ENCODE data around the gene RPTOR.

RPTOR gene

DNA sequence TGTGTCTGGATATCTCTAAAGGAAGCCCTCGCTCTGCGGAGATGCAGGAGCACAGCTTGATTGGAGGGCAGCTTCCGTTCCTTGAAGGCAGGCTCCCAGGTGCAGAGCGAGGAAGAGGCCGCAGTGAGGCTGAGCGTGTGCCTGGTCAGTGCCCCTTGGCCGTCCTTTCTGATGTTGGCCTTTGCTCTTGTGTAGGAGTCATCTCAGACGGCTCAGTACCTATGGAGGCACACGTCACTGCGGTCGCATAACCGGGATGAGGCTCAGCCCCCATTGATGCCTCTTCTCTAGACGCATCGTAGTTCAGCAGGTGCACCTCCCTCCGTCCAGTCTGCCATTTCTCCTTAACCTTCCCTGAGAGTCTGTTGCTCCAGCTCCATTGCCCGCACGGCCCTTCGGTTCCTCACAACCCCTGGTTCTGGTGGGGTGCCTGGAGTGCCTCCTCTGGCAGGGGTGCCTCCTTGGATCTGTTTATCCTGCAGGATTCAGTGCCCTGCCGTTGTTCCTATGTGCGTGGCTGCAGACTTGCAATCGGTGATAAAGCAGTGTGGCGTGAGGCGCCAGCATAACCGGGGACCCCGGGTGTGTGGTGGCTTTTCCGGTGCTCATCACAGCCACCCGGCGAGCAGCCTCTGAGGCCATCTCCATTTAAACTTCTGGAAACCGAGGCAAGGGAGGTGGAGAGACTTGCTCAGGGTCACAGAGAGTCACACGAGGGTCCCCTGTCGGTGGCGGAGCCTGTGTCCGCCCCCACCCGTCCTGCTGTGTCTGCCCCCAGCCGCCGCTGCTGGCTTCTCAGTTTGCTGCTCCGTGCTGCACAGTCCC is 258.2 kb downstream of the RPTOR start:
- in situ Hi-C loops (cut with HindIII; ENCODE audit: low sequenced_read_pairs), result no loop called here
- no peak for DNase-seq (ENCODE audit: low read depth)
- H3K4me3 ChIP-seq (ENCODE audit: low read depth, low read length), result no peak overlapping the region
- TF ChIP-seq, protein P1, sequence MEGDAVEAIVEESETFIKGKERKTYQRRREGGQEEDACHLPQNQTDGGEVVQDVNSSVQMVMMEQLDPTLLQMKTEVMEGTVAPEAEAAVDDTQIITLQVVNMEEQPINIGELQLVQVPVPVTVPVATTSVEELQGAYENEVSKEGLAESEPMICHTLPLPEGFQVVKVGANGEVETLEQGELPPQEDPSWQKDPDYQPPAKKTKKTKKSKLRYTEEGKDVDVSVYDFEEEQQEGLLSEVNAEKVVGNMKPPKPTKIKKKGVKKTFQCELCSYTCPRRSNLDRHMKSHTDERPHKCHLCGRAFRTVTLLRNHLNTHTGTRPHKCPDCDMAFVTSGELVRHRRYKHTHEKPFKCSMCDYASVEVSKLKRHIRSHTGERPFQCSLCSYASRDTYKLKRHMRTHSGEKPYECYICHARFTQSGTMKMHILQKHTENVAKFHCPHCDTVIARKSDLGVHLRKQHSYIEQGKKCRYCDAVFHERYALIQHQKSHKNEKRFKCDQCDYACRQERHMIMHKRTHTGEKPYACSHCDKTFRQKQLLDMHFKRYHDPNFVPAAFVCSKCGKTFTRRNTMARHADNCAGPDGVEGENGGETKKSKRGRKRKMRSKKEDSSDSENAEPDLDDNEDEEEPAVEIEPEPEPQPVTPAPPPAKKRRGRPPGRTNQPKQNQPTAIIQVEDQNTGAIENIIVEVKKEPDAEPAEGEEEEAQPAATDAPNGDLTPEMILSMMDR (IDR thresholded peaks at IDR 0.05; ENCODE audit: low read depth, low read length, missing control alignments), result no peak

DNA sequence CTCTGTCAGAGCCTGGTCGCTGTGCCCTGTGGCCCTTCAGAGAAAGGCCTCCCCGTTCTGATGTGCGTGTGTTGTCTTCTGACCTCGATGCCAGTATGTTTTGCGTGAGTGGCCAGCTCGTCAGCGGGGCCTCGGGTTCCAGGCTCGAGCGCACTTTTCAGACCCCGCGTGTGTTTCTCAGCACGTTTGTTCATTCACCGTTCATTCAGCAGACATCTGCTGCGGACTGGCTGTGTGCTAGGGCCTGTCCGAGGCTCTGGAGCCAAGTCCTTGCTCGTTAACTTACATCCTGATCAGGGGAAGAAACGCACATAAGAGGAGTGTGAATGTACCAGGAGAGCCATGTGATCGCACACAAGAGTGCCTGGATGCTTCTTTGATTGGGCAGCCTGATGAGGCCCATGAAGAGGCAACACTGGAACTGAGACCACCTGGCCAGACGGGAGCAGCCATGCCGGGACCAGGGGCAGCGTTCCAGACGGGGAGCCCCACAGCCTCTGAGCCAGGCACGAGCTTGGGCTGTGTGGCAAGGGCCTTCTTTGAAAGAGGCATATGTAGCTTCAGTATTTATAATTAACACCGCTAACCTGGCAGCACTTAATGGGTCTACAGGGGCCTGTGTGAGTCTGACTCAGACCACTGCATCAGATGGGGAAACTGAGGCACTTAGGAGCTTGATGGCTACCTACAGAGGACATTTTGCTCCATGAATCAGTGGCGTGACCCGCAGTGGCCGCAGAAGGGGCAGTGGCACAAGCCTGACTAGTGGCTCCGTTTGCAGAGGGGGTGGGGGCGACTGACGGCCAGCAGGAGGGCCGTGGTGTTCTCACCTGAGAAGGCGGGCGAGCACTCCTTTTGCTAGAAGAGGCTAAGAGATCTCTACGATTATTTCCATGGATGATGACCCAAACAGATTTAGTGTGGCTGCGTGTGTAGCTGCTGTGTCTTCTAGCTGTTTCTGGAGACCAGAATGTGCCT is 259.1 kb downstream of the RPTOR start:
- no peak overlapping the region for H3K4me3 ChIP-seq (ENCODE audit: low read depth, low read length)
- no peak for DNase-seq (ENCODE audit: low read depth)
- TF ChIP-seq, protein P1 (IDR thresholded peaks at IDR 0.05; ENCODE audit: low read depth, low read length, missing control alignments), result no peak
- in situ Hi-C loops (cut with HindIII; ENCODE audit: low sequenced_read_pairs), result no loop called here

DNA sequence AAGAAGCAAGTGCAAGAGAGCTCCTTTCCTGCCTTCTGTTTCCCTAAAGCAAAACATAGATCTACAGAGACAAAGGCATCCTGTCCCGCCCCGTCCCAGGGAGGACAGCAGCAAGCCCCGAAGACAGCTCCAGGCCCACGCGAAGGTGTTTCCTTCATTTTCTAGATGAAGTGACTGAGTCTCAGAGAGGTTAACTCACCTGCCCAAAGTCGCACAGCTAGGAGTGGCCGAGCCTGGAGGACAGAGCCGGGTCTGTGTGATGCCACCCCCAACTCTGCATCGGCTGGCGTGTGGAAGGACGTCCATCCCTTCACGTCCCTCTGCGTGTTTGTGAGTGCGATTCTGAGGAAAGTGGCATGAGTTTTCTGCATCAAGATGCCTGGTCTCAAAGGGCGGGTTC is 259.8 kb downstream of the RPTOR start:
- in situ Hi-C loops (cut with HindIII; ENCODE audit: low sequenced_read_pairs), result no loop called here
- DNase-seq (ENCODE audit: low read depth), result no peak
- TF ChIP-seq, protein P1 (IDR thresholded peaks at IDR 0.05; ENCODE audit: low read depth, low read length, missing control alignments), result no peak
- H3K4me3 ChIP-seq (ENCODE audit: low read depth, low read length), result no peak overlapping the region

- no peak overlapping the region for H3K4me3 ChIP-seq (ENCODE audit: low read depth, low read length)
- no peak for DNase-seq (ENCODE audit: low read depth)
- in situ Hi-C loops (cut with HindIII; ENCODE audit: low sequenced_read_pairs), result no loop called here
- TF ChIP-seq, protein P1 (IDR thresholded peaks at IDR 0.05; ENCODE audit: low read depth, low read length, missing control alignments), result no peak
Observed at GRCh38 chr17:80805032-80805751, 260.6 kb downstream of the RPTOR start.

- DNase-seq (ENCODE audit: low read depth), result no peak
- in situ Hi-C loops (cut with HindIII; ENCODE audit: low sequenced_read_pairs), result no loop called here
- TF ChIP-seq, protein P1 (IDR thresholded peaks at IDR 0.05; ENCODE audit: low read depth, low read length, missing control alignments), result no peak
- no peak overlapping the region for H3K4me3 ChIP-seq (ENCODE audit: low read depth, low read length)
Observed at GRCh38 chr17:80807014-80807413, 262.4 kb downstream of the RPTOR start.

DNA sequence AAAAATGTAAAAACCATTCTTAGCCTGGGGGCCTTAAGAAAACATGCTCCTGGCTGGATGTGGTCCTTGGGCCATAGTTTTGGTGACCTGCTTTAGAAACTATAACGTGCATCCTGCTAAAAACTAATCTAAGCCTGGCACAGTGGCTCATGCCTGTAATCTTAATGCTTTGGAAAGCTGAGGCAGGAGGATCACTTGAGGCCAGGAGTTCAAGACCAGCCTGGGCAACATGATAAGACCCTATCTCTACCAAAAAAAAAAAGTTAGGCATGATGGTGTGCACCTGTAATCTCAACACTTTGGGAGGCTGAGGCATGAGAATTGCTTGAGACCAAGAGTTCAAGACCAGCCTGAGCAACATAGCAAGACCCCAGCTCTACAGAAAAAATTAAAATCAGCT is 263.2 kb downstream of the RPTOR start:
- no peak for DNase-seq (ENCODE audit: low read depth)
- in situ Hi-C loops (cut with HindIII; ENCODE audit: low sequenced_read_pairs), result no loop called here
- H3K4me3 ChIP-seq (ENCODE audit: low read depth, low read length), result no peak overlapping the region
- TF ChIP-seq, protein P1 (IDR thresholded peaks at IDR 0.05; ENCODE audit: low read depth, low read length, missing control alignments), result no peak
